ENCODE data around the gene KRI1.

KRI1 gene

DNA sequence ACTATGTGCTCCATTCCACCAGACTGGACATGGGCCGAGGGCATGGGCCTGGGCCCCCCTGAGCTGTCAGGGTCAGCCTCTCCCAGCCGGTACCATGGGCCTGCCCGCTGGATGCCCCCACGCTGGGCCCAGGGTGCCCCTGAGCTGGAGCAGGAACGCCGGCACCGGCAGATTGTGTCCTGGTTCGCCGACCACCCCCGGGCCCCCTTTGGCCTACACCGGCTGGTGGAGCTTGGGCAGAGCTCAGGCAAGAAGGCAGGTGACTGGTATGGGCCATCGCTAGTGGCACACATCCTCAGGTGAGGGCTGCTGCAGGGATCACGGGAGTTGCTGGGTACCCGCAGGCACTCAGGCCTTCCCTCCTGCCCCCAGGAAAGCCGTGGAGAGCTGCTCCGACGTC, 19.0 kb downstream of the KRI1 start:
- no peak for ATAC-seq
- TF ChIP-seq ZFP30 (CRISPR knock-in tag; IDR thresholded peaks at IDR 0.05), result no peak
- TF ChIP-seq OSR1 (CRISPR knock-in tag; IDR thresholded peaks at IDR 0.05), result no peak

DNA sequence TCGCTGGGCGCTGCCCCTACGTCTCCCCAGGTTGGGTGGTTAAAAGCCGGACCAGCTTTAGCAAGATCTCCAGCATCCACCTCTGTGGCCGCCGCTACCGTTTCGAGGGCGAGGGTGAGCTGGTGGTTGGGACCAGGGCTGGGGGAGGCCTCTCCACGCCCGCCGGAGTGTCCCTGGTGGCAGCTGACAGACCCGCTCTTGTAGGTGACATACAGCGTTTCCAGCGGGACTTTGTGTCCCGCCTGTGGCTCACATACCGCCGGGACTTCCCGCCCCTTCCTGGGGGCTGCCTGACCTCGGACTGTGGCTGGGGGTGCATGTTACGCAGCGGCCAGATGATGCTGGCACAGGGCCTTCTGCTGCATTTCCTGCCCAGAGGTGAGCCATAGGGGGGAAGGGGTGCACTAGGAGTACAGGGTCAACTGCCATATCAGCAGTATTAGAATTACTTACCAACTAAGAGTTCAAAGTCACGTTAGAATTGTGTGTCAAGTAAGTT, 21.0 kb downstream of the KRI1 start:
- TF ChIP-seq RARB (CRISPR knock-in tag; IDR thresholded peaks at IDR 0.05) (no peak), ZFP3 (CRISPR knock-in tag; IDR thresholded peaks at IDR 0.05) (no peak), TOX (CRISPR knock-in tag; IDR thresholded peaks at IDR 0.05; ENCODE audit: borderline replicate concordance) (no peak), ZNF70 (CRISPR knock-in tag; IDR thresholded peaks at IDR 0.05) (no peak), PPARA (CRISPR knock-in tag; IDR thresholded peaks at IDR 0.05; ENCODE audit: borderline replicate concordance) (no peak), ZNF565 (CRISPR knock-in tag; conservative IDR thresholded peaks at IDR 0.05; ENCODE audit: low read depth) (no peak), BACH2 (CRISPR knock-in tag; IDR thresholded peaks at IDR 0.05; ENCODE audit: borderline replicate concordance) (no peak), OSR1 (CRISPR knock-in tag; IDR thresholded peaks at IDR 0.05) (no peak)
- TF ChIP-seq, protein P1, sequence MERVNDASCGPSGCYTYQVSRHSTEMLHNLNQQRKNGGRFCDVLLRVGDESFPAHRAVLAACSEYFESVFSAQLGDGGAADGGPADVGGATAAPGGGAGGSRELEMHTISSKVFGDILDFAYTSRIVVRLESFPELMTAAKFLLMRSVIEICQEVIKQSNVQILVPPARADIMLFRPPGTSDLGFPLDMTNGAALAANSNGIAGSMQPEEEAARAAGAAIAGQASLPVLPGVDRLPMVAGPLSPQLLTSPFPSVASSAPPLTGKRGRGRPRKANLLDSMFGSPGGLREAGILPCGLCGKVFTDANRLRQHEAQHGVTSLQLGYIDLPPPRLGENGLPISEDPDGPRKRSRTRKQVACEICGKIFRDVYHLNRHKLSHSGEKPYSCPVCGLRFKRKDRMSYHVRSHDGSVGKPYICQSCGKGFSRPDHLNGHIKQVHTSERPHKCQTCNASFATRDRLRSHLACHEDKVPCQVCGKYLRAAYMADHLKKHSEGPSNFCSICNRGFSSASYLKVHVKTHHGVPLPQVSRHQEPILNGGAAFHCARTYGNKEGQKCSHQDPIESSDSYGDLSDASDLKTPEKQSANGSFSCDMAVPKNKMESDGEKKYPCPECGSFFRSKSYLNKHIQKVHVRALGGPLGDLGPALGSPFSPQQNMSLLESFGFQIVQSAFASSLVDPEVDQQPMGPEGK (CRISPR knock-in tag; IDR thresholded peaks at IDR 0.05; ENCODE audit: borderline replicate concordance), result no peak
- TF ChIP-seq, protein P2, sequence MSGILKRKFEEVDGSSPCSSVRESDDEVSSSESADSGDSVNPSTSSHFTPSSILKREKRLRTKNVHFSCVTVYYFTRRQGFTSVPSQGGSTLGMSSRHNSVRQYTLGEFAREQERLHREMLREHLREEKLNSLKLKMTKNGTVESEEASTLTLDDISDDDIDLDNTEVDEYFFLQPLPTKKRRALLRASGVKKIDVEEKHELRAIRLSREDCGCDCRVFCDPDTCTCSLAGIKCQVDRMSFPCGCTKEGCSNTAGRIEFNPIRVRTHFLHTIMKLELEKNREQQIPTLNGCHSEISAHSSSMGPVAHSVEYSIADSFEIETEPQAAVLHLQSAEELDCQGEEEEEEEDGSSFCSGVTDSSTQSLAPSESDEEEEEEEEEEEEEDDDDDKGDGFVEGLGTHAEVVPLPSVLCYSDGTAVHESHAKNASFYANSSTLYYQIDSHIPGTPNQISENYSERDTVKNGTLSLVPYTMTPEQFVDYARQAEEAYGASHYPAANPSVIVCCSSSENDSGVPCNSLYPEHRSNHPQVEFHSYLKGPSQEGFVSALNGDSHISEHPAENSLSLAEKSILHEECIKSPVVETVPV (CRISPR knock-in tag; IDR thresholded peaks at IDR 0.05), result no peak
- ATAC-seq, result no peak

DNA sequence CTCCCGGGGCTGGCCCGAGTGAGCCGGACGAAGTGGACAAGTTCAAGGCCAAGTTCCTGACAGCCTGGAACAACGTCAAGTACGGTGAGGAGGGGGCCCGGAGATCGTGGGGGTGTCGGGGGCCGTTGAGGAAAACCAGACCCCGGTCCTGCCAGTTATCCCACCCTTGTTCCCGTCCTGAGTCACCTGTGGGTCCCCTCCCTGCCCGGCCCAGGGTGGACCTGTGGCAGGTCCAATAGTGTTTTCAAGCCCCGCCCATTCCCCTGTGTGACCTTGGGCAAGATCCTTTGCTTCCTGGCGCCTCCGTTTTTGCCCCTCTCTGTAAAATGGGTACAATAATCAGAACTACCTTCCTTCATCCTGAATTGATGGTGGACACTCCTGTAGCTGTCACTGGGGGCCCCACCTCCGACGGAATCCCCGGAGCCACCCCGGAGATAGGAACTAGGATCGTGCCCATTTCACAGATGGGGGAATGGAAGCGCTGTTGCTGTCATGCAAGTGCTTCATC, 21.5 kb downstream of the KRI1 start:
- peak; percentile 30 for ATAC-seq
- TF ChIP-seq BACH2 (CRISPR knock-in tag; IDR thresholded peaks at IDR 0.05; ENCODE audit: borderline replicate concordance) (no peak), OSR1 (CRISPR knock-in tag; IDR thresholded peaks at IDR 0.05) (no peak), TCF4 (CRISPR knock-in tag; IDR thresholded peaks at IDR 0.05; ENCODE audit: borderline replicate concordance) (no peak), CSDC2 (CRISPR knock-in tag; IDR thresholded peaks at IDR 0.05) (no peak), ZNF8 (CRISPR knock-in tag; IDR thresholded peaks at IDR 0.05) (no peak), ISL1 (CRISPR knock-in tag; IDR thresholded peaks at IDR 0.05) (no peak), ESRRG (CRISPR knock-in tag; IDR thresholded peaks at IDR 0.05) (no peak), GLIS3 (CRISPR knock-in tag; IDR thresholded peaks at IDR 0.05) (no peak), ARNTL (CRISPR knock-in tag; IDR thresholded peaks at IDR 0.05; ENCODE audit: borderline replicate concordance, low read depth) (no peak), ZNF70 (CRISPR knock-in tag; IDR thresholded peaks at IDR 0.05) (no peak), ZC3H10 (CRISPR knock-in tag; IDR thresholded peaks at IDR 0.05) (no peak), ZNF565 (CRISPR knock-in tag; conservative IDR thresholded peaks at IDR 0.05; ENCODE audit: low read depth) (no peak), ZFP3 (CRISPR knock-in tag; IDR thresholded peaks at IDR 0.05) (no peak), ZFP30 (CRISPR knock-in tag; IDR thresholded peaks at IDR 0.05) (no peak), TOX (CRISPR knock-in tag; IDR thresholded peaks at IDR 0.05; ENCODE audit: borderline replicate concordance) (no peak)
- TF ChIP-seq, protein P2 (CRISPR knock-in tag; IDR thresholded peaks at IDR 0.05), result no peak
- TF ChIP-seq, protein P3, sequence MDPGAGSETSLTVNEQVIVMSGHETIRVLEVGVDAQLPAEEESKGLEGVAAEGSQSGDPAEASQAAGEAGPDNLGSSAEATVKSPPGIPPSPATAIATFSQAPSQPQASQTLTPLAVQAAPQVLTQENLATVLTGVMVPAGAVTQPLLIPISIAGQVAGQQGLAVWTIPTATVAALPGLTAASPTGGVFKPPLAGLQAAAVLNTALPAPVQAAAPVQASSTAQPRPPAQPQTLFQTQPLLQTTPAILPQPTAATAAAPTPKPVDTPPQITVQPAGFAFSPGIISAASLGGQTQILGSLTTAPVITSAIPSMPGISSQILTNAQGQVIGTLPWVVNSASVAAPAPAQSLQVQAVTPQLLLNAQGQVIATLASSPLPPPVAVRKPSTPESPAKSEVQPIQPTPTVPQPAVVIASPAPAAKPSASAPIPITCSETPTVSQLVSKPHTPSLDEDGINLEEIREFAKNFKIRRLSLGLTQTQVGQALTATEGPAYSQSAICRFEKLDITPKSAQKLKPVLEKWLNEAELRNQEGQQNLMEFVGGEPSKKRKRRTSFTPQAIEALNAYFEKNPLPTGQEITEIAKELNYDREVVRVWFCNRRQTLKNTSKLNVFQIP (CRISPR knock-in tag; IDR thresholded peaks at IDR 0.05; ENCODE audit: borderline replicate concordance, low read depth), result no peak
- TF ChIP-seq, protein P4, sequence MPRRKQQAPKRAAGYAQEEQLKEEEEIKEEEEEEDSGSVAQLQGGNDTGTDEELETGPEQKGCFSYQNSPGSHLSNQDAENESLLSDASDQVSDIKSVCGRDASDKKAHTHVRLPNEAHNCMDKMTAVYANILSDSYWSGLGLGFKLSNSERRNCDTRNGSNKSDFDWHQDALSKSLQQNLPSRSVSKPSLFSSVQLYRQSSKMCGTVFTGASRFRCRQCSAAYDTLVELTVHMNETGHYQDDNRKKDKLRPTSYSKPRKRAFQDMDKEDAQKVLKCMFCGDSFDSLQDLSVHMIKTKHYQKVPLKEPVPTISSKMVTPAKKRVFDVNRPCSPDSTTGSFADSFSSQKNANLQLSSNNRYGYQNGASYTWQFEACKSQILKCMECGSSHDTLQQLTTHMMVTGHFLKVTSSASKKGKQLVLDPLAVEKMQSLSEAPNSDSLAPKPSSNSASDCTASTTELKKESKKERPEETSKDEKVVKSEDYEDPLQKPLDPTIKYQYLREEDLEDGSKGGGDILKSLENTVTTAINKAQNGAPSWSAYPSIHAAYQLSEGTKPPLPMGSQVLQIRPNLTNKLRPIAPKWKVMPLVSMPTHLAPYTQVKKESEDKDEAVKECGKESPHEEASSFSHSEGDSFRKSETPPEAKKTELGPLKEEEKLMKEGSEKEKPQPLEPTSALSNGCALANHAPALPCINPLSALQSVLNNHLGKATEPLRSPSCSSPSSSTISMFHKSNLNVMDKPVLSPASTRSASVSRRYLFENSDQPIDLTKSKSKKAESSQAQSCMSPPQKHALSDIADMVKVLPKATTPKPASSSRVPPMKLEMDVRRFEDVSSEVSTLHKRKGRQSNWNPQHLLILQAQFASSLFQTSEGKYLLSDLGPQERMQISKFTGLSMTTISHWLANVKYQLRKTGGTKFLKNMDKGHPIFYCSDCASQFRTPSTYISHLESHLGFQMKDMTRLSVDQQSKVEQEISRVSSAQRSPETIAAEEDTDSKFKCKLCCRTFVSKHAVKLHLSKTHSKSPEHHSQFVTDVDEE (CRISPR knock-in tag; IDR thresholded peaks at IDR 0.05), result no peak
- TF ChIP-seq, protein P5, sequence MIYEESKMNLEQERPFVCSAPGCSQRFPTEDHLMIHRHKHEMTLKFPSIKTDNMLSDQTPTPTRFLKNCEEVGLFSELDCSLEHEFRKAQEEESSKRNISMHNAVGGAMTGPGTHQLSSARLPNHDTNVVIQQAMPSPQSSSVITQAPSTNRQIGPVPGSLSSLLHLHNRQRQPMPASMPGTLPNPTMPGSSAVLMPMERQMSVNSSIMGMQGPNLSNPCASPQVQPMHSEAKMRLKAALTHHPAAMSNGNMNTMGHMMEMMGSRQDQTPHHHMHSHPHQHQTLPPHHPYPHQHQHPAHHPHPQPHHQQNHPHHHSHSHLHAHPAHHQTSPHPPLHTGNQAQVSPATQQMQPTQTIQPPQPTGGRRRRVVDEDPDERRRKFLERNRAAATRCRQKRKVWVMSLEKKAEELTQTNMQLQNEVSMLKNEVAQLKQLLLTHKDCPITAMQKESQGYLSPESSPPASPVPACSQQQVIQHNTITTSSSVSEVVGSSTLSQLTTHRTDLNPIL (CRISPR knock-in tag; IDR thresholded peaks at IDR 0.05; ENCODE audit: low read depth), result no peak
- TF ChIP-seq, protein P1 (CRISPR knock-in tag; IDR thresholded peaks at IDR 0.05; ENCODE audit: borderline replicate concordance), result no peak
